GM10847 (cell line): Measurements from ENCODE around the gene EGLN1.

Source experiments
- POLR2A ChIP-seq: IDR thresholded peaks from 2 replicates; pipeline ENCODE4 v1.6.1; 2011; ENCODE audit not compliant: insufficient read length; ENCODE audit errors: extremely low read depth

Gene EGLN1

DNA sequence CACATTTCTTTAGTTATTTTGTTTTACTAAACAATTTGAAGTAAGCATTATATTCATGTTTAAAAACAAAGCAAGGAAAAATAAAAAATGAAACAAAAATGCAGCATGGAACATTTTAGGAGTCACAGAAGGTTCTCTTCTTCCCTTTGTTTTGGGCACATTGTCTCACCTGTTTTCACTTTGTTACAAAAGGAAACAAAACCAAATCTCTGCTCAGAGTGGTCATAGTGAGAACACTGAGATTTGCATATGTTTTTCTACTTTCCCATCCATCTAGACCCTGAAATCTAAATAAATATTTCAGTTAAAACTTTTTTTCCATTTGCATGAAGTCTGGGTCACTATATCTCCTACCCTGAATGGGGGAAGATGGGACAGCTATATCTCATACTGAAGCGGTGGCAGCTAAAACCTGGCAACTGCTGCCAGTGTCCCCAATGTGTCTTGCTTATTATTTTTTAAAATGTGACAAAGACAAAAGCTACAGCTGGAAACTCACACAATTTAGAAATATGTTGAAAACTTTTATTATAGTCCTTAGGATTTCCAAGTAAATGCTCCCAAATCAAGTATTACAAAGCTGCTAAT lies 87.9 kb downstream of the EGLN1 start:
- no peak for TF ChIP-seq POLR2A

DNA sequence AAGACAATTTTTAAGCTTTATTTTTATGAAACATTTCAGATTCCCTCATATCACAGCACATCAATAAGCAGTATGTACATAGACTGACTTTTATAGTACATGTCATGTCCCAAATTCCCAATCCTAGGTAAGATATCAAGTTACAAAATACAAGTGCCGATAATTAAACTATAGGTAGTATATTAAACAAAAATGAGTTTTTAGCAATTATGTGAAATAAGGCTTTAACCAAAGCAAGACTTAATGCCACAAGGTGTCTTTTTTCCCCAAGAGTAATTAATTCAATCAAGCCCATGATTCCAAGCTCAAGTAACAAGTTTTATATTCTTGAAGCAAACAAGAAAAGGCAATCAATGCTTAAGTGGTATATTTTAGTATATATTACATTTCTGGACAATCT lies 89.3 kb downstream of the EGLN1 start:
- TF ChIP-seq POLR2A, result no peak

DNA sequence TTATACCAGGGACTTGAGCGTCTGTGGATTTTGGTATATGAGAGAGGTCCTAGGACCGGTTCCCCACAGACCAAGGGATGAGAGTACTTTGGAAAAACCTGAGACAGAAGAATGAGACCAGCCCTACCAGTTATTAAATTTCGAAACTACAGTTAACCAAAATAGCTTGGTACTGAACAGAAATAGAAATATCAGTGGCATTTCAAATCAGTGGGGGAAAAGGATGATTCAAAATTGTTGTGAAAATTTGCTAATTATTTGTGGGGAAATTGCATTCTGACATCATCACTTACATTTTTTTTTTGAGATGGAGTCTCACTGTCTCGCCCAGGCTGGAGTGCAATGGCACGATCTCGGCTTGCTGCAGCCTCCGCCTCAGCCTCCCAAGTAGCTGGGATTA lies 92.6 kb downstream of the EGLN1 start:
- no peak for TF ChIP-seq POLR2A

DNA sequence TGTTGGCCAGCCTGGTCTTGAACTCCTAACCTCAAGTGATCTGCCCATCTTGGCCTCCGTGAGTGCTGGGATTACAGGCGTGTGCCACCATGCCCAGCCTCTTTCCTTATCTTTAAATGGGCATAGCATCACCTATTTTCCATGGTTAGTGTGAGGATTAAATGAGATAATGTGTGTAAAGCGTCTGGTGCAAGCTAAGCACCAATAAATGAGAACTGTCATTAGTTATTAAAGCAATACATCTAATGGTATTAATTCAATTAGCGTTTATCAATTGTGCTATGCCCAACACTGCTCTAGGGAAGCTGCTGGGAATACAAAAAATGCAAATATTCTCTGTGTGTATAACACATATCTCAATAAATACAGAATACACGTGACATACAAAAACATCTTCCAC lies 94.5 kb downstream of the EGLN1 start:
- TF ChIP-seq POLR2A, result no peak

DNA sequence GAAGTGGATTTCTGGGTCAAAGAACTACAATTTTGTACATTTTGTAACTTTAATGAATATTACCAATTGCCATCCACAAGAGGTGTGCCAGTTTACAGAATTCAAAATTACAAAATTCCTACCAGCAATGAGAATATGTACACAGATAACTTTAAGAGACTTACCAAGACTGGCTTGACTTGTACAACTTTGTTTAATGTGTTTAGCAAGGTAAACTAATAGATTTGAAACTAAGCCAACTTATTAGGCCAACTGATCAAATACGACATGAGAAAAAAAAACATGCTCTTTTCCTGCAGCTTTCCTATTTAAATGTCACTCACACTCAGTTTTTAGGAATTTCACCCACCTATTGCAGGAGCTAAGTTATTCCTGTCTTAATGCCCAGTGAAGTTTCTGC lies 95.8 kb downstream of the EGLN1 start:
- TF ChIP-seq POLR2A, result no peak

DNA sequence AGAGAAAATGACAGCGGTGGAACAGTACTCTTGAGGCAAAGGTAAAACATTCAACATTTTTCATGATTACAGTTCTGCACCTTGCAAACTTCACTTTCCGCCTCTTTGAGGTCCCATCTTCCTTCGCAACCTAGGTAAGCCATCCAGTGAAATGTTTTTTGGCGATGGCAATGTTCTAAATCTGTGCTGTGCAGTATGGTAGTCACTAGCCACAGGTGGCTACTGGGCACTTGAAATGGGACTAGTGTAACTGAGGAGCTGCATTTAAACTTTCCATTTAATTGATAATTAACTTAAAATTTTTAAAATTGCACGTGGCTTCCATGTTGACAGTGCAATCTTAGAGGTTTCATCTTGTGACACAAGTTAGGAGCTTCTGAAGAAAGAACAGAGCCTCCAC lies 97.4 kb downstream of the EGLN1 start:
- no peak for TF ChIP-seq POLR2A

DNA sequence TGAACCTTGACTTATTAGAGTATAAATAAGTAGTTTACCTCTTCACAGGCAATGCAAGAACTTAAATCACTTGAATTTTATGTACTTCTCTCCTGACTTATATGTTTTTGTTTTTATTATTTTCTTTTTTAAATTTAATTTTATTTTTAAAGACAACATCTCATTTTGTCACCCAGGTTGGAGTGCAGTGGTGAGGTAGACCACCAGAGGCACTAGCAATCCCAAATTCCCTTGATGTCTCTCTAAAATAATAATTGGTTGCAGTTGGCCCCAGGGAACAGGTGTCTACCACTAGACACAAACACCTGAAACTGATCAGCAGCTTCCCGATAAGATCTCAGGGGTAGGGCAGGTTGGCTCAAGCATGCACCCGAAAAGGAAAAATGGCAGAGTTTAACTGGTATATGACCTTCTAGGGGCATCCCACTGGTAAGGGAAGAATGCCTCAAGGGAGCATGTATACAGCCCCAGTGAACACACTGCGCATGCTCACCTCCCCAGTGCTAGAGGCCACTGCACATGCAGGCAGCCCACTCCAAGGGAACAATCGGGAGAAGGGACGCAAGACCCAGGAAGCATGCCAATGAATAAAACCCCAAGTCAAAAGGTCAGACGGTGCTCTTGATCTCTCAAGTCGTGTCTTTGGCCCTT lies 99.1 kb downstream of the EGLN1 start:
- TF ChIP-seq POLR2A, result no peak

DNA sequence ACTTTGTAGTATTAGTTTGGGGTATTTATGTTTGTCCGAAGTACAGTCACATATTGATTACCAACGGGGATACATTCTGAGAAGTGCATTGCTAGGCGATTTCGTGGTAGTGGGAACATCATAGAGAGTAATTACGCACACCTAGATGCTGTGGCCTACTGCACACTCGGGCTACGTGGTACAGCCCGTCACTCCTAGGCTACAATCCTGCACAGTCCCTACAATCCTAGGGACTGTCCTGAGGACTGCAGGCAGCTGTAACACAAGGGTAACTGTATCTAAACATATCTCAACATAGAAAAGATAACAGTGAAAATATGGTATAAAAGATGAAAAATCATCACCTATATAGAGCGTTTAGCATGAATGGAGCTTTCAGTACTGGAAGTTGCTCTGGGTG lies 103.0 kb downstream of the EGLN1 start:
- no peak for TF ChIP-seq POLR2A

DNA sequence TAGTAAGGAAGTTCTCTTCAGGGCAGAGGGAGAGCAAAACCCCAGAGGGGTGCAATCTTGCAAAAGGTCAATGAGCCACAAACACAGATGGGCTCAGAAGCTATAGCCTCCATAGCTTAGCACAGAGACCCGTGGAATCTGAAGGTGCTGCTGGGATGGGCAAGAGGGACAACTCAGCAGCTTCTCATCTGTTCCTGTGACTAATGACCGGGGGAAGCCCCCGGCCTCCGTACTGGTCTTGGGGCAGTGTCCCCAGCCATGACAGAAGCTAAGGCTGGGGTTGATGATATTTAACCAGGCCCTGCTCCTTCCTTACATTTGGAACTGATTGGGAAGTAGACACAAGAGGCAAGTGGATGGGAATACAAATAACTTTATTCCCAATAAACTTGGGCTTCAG lies 103.5 kb downstream of the EGLN1 start:
- TF ChIP-seq POLR2A, result no peak

DNA sequence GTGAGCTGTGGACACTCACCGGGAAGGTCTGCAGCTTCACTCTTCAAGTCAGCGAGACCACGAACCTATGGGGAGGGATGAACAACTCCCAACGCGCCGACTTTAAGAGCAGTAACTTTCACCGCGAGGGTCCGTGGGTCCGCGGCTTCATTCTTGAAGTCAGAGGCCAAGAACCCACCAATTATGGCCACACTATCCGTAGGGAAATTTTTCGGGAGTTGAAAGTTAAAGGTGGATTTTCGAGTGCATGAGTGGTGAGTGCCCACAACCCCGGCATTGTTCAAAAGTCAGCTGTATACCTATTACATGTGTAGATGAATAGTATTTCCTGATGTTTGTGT lies 104.1 kb downstream of the EGLN1 start:
- TF ChIP-seq POLR2A, result no peak

DNA sequence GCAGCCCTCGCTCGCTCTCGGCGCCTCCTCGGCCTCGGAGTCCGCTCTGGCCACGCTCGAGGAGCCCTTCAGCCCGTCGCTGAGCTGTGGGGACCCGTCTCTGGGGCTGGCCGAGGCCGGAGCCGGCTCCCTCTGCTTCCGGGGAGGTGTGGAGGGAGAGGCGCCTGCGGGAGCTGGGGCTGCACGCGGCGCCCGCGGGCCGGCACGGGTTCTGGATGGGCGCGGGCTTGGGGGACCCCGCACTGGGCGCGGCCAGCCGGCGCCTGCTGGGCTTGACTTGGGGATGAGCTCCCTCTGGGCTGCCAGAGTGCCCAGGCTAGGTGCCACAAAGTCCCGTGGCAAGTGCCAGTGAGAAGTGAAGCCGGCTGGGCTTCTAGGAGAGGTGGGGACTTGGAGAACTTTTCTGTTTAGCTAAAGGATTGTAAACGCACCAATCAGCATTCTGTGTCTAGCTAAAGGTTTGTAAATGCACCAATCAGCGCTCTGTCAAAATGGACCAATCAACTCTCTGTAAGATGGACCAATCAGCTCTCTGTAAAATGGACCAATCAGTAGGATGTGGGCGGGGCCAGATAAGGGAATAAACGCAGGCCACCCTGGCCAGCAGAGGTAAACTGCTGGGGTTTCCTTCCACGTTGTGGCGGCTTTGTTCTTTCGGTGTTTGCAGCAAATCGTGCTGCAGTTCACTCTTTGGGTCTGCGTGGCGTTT lies 104.6 kb downstream of the EGLN1 start:
- no peak for TF ChIP-seq POLR2A

DNA sequence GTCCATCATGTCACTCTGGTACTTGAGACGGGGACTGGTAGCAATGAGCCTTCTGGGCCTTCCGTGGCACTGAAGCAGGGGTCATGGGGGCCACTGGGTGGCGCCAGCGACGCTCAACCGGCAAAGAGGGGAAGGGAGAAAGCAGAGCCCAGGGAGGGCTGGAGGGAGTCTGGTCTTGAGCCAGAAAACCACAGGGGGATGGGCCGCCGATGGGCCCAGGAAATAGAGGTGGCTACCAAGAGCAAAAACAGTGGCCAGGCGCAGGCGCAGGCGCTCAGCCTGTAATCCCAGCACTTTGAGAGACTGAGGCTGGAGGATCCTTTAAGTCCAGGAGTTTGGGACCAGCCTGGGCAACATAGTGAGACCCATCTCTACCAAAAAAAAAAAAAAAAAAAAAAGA lies 106.2 kb downstream of the EGLN1 start:
- no peak for TF ChIP-seq POLR2A
